HG02884 (cell line): ENCODE data around the gene CAPN9.
"Not testable (repeated sequence)": the region's sequence is repeated elsewhere in the genome, so short reads cannot be mapped to it uniquely, and the experiment has no call there.

Experiments
- ATAC-seq: cut with Tn5 transposase; IDR thresholded peaks from one replicate; pipeline ENCODE4 v1.9.1; 2021; ENCODE audit warnings: mild to moderate bottlenecking, moderate library complexity; ENCODE audit not compliant: unreplicated experiment

Gene CAPN9

GRCh38 chr1:230845184-230845583, 98.0 kb downstream of the CAPN9 start:
- not testable (repeated sequence) for ATAC-seq

DNA sequence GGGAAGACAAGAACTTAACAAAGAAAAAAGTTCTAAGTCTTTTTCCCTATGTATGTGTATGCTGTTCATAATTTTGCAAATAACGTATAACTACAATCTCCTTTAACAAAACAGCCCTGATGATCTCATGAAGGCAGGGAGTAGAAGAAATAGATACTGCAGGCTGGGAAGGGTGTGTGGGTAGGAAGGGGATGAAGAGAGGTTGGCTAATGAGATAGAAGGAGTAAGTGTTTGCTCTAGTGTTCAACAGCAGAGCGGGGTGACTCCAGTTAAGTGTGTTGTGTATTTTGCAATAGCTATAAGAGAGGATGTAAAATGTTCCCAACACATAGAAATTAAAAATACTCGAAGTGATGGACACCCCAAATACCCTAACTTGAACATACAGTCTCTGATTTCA, 101.0 kb downstream of the CAPN9 start:
- ATAC-seq, result no peak

- ATAC-seq, result no peak
Measured at GRCh38 chr1:230849451-230850224, 102.5 kb downstream of the CAPN9 start.

- no peak for ATAC-seq
Measured at GRCh38 chr1:230850547-230850946, 103.4 kb downstream of the CAPN9 start.

DNA sequence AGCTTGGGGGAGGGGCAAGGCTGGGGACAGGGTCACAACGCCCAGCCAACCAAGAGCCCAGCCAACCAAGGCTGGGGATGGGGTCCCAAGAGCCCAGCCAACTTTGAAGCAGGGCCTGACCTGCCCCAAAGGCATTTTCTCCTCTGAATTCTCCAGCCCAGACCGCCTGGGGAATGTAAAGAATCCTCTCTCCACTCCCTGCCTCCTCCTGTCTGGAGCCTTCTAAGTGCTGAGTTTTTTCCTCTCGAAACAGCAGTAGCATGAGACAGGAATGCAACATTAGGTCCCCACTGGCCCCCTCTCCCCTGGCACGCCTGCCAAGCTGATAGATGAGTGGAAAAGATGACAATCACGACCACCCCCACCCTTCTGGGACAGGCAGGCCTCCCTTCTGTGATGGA, 104.1 kb downstream of the CAPN9 start:
- no peak for ATAC-seq
